ENCODE measurements around the gene CLEC20A. TPM values are rescaled to one million over a fixed set of nuclear protein-coding genes. Genes with fewer than 3 reads are reported as not detected.
"Not testable (repeated sequence)": the region's sequence is repeated elsewhere in the genome, so short reads cannot be mapped to it uniquely, and the experiment has no call there.

The CLEC20A gene
- total RNA-seq, 1 donor from 2014 or later, result not detected

- TF ChIP-seq, protein P1, sequence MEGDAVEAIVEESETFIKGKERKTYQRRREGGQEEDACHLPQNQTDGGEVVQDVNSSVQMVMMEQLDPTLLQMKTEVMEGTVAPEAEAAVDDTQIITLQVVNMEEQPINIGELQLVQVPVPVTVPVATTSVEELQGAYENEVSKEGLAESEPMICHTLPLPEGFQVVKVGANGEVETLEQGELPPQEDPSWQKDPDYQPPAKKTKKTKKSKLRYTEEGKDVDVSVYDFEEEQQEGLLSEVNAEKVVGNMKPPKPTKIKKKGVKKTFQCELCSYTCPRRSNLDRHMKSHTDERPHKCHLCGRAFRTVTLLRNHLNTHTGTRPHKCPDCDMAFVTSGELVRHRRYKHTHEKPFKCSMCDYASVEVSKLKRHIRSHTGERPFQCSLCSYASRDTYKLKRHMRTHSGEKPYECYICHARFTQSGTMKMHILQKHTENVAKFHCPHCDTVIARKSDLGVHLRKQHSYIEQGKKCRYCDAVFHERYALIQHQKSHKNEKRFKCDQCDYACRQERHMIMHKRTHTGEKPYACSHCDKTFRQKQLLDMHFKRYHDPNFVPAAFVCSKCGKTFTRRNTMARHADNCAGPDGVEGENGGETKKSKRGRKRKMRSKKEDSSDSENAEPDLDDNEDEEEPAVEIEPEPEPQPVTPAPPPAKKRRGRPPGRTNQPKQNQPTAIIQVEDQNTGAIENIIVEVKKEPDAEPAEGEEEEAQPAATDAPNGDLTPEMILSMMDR (IDR thresholded peaks at IDR 0.05; ENCODE audit: unreplicated experiment), result no peak
- Mint-ChIP-seq H3K4me3 (no peak overlapping the region), H3K27ac (no peak overlapping the region), H3K36me3 (no peaks in the 10 kb centered on the region), H3K4me1 (peaks cover 13% of the 10 kb centered on the region), H3K27me3 (ENCODE audit: low read depth) (no peaks in the 10 kb centered on the region), H3K9me3 (no peaks in the 10 kb centered on the region)
- DNase-seq (ENCODE audit: low spot score in 2 of 2, unreplicated experiment in 2 of 2), result no peak
Measured at GRCh38 chr1:178506669-178507068, 9.9 kb upstream of the CLEC20A start.

- H3K4me3 Mint-ChIP-seq, result no peak overlapping the region
- no peak overlapping the region for H3K27ac Mint-ChIP-seq
- H3K4me1 Mint-ChIP-seq, result peaks cover 13% of the 10 kb centered on the region
- no peak for DNase-seq (ENCODE audit: low spot score in 2 of 2, unreplicated experiment in 2 of 2)
- no peaks in the 10 kb centered on the region for H3K36me3 Mint-ChIP-seq
- TF ChIP-seq, protein P1 (IDR thresholded peaks at IDR 0.05; ENCODE audit: unreplicated experiment), result no peak
- H3K27me3 Mint-ChIP-seq (ENCODE audit: low read depth), result no peaks in the 10 kb centered on the region
- no peaks in the 10 kb centered on the region for H3K9me3 Mint-ChIP-seq
Measured at GRCh38 chr1:178506177-178506576, 9.4 kb upstream of the CLEC20A start.

DNA sequence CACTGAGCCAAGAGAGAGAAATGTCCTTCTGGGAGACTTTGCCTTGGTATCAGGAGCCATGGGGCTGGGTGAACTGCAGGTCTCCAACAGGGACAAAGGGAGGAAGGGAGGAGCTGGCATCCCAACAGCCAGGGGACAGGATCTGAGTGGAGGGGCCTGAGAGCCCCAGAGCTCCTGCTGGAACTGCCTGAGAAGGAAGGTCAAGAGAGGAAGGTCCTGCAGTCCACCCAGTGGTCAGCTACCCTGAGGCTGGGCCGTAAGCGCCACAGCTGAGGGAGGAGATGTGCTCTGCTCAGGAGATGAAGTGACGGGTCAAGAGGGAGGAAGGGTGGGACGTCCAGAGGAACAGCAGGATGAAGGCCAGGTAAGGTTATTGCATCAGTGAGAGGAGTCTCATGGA lies 7.5 kb upstream of the CLEC20A start:
- Mint-ChIP-seq H3K36me3 (no peaks in the 10 kb centered on the region), H3K9me3 (no peaks in the 10 kb centered on the region), H3K4me3 (no peak overlapping the region), H3K27me3 (ENCODE audit: low read depth) (no peaks in the 10 kb centered on the region), H3K4me1 (peaks cover 4% of the 10 kb centered on the region), H3K27ac (no peak overlapping the region)
- no peak for DNase-seq (ENCODE audit: low spot score in 2 of 2, unreplicated experiment in 2 of 2)
- TF ChIP-seq, protein P1 (IDR thresholded peaks at IDR 0.05; ENCODE audit: unreplicated experiment), result no peak

DNA sequence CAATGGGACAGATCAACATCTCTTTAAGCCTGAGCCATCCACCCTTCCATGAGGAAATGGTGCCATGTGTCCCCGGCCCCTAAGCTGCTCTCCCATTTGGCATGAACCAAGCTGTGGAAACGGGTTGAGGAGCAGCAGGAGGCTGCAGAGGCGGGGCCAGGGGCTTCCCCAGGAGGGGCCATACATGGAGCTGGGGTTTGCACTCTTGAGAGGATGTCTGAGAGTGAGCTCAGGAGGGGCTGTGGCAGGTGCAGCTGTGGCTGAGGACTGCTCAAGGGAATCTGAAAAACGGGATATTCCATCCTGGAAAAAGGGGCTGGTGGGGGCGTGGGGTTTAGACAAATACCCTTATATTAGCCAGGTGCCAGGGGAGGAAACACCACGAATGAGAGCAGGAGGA lies 7.1 kb upstream of the CLEC20A start:
- no peaks in the 10 kb centered on the region for H3K4me1 Mint-ChIP-seq
- TF ChIP-seq, protein P1 (IDR thresholded peaks at IDR 0.05; ENCODE audit: unreplicated experiment), result no peak
- no peak for DNase-seq (ENCODE audit: low spot score in 2 of 2, unreplicated experiment in 2 of 2)
- H3K9me3 Mint-ChIP-seq, result no peaks in the 10 kb centered on the region
- H3K36me3 Mint-ChIP-seq, result no peaks in the 10 kb centered on the region
- H3K27ac Mint-ChIP-seq, result no peak overlapping the region
- no peak overlapping the region for H3K4me3 Mint-ChIP-seq
- H3K27me3 Mint-ChIP-seq (ENCODE audit: low read depth), result no peaks in the 10 kb centered on the region

- not testable (repeated sequence) for H3K36me3 Mint-ChIP-seq; DNase-seq (ENCODE audit: low spot score in 2 of 2, unreplicated experiment in 2 of 2); H3K4me1 Mint-ChIP-seq; H3K27ac Mint-ChIP-seq; H3K27me3 Mint-ChIP-seq (ENCODE audit: low read depth); H3K9me3 Mint-ChIP-seq; H3K4me3 Mint-ChIP-seq
Measured at GRCh38 chr1:178503316-178503715, 6.6 kb upstream of the CLEC20A start.

DNA sequence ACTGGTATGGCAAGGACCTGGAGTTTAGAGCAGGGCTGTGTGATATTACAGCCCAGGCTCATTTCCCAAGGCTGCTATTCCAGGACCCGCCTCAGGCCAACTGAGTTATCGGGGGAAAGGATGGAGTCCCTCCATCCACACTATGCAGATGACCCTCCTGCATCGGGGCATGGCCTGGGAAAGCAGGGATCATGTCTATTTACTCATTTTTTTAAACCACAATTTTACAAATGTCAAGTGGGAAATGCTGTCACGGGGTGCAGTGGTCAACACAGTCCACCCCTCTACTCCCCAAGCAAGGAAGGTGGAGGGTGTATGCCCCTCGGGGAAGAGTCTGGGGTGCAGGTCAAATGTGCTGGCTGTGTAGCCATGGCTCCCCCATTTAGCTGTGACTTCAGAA lies 6.1 kb upstream of the CLEC20A start:
- Mint-ChIP-seq H3K36me3 (no peaks in the 10 kb centered on the region), H3K9me3 (no peaks in the 10 kb centered on the region), H3K27ac (no peak overlapping the region), H3K4me3 (no peak overlapping the region), H3K27me3 (ENCODE audit: low read depth) (no peaks in the 10 kb centered on the region), H3K4me1 (no peaks in the 10 kb centered on the region)
- TF ChIP-seq, protein P1 (IDR thresholded peaks at IDR 0.05; ENCODE audit: unreplicated experiment), result no peak
- DNase-seq (ENCODE audit: low spot score in 2 of 2, unreplicated experiment in 2 of 2), result no peak
